ENCODE data around the gene NR5A2. TPM values are rescaled to one million over a fixed set of nuclear protein-coding genes. Genes with fewer than 3 reads are reported as not detected.

The NR5A2 gene
- total RNA-seq, 8 experiments from 2014 or later = 0.20 to 1.5 (median 0.96) TPM; not detected in 1

GRCh38 chr1:200082329-200082728, 54.8 kb downstream of the NR5A2 start:
- in situ Hi-C loops (cut with MboI; ENCODE audit: low pct_unique_long_range_greater_than_20kb in 2 of 9, low sequenced_read_pairs in 9 of 9, unreplicated experiment in 9 of 9) = no loop called here
- no peak overlapping the region for H3K27ac ChIP-seq
- WGBS, 10 experiments = 0 to 83% (median 52%) methylated on average over 1 to 2 of the region's 2 CpGs
- no peak for ATAC-seq (replicated peaks in 6 of 8)
- peaks cover 16 to 34% of the 10 kb centered on the region in 2 donors for H3K4me1 ChIP-seq (replicated peaks in 1 of 2)
- H3K4me3 ChIP-seq = no peak overlapping the region

GRCh38 chr1:200090252-200091159, 63.0 kb downstream of the NR5A2 start:
- WGBS, 10 experiments = 30 to 80% (median 71%) methylated on average over 1 to 5 of the region's 5 CpGs; no CpG with 5 or more reads in 1 of the 10 experiments
- in situ Hi-C loops (cut with MboI; ENCODE audit: low pct_unique_long_range_greater_than_20kb in 2 of 9, low sequenced_read_pairs in 9 of 9, unreplicated experiment in 9 of 9) = no loop called here
- peaks cover 15 to 20% of the 10 kb centered on the region in 2 donors for H3K4me1 ChIP-seq (replicated peaks in 1 of 2)
- peak overlapping the region in 1 of 2 donors; percentile 23 for H3K27ac ChIP-seq
- no peak overlapping the region for H3K4me3 ChIP-seq
- ATAC-seq (replicated peaks in 6 of 8) = peak in 4 of 8 experiments; percentile 17 to 84 (median 73)

- Histone ChIP-seq H3K4me3 (no peak overlapping the region), H3K27ac (no peak overlapping the region), H3K4me1 (replicated peaks in 1 of 2) (peaks cover 20 to 21% of the 10 kb centered on the region in 2 donors)
- 33 to 100% (median 89%) methylated on average over 1 to 2 of the region's 2 CpGs; no CpG with 5 or more reads in 3 of the 10 experiments for WGBS, 10 experiments
- in situ Hi-C loops (cut with MboI; ENCODE audit: low pct_unique_long_range_greater_than_20kb in 2 of 9, low sequenced_read_pairs in 9 of 9, unreplicated experiment in 9 of 9) = no loop called here
- no peak for ATAC-seq (replicated peaks in 6 of 8)
Measured at GRCh38 chr1:200095057-200095577, 67.6 kb downstream of the NR5A2 start.

GRCh38 chr1:200096774-200097173, 69.3 kb downstream of the NR5A2 start:
- H3K4me1 ChIP-seq (replicated peaks in 1 of 2) = peaks cover 5 to 11% of the 10 kb centered on the region in 2 donors
- 42 to 100% (median 84%) methylated on average over 1 to 3 of the region's 3 CpGs; no CpG with 5 or more reads in 1 of the 10 experiments for WGBS, 10 experiments
- peak in 5 of 8 experiments; percentile 47 to 84 (median 65) for ATAC-seq (replicated peaks in 6 of 8)
- H3K4me3 ChIP-seq = no peak overlapping the region
- in situ Hi-C loops (cut with MboI; ENCODE audit: low pct_unique_long_range_greater_than_20kb in 2 of 9, low sequenced_read_pairs in 9 of 9, unreplicated experiment in 9 of 9) = no loop called here
- H3K27ac ChIP-seq = no peak overlapping the region

- Histone ChIP-seq H3K4me1 (replicated peaks in 1 of 2) (peaks cover 0 to 6% of the 10 kb centered on the region in 2 donors), H3K4me3 (no peak overlapping the region), H3K27ac (no peak overlapping the region)
- 0 to 93% (median 74%) methylated on average over 1 to 3 of the region's 3 CpGs; no CpG with 5 or more reads in 2 of the 10 experiments for WGBS, 10 experiments
- in situ Hi-C loops (cut with MboI; ENCODE audit: low pct_unique_long_range_greater_than_20kb in 2 of 9, low sequenced_read_pairs in 9 of 9, unreplicated experiment in 9 of 9) = no loop called here
- no peak for ATAC-seq (replicated peaks in 6 of 8)
Measured at GRCh38 chr1:200099040-200099439, 71.5 kb downstream of the NR5A2 start.

GRCh38 chr1:200103966-200104583, 76.6 kb downstream of the NR5A2 start:
- peaks cover 5 to 10% of the 10 kb centered on the region in 2 donors for H3K4me1 ChIP-seq (replicated peaks in 1 of 2)
- no peak overlapping the region for H3K27ac ChIP-seq
- no peak for ATAC-seq (replicated peaks in 6 of 8)
- in situ Hi-C loops (cut with MboI; ENCODE audit: low pct_unique_long_range_greater_than_20kb in 2 of 9, low sequenced_read_pairs in 9 of 9, unreplicated experiment in 9 of 9) = no loop called here
- H3K4me3 ChIP-seq = no peak overlapping the region
- 0 to 100% (median 70%) methylated on average over 1 of the region's 1 CpG; no CpG with 5 or more reads in 4 of the 10 experiments for WGBS, 10 experiments

GRCh38 chr1:200107004-200107470, 79.5 kb downstream of the NR5A2 start:
- 33 to 73% (median 58%) methylated on average over 3 to 8 of the region's 8 CpGs for WGBS, 10 experiments
- peak in 1 of 8 experiments; percentile 54 for ATAC-seq (replicated peaks in 6 of 8)
- Histone ChIP-seq H3K4me3 (no peak overlapping the region), H3K27ac (no peak overlapping the region), H3K4me1 (replicated peaks in 1 of 2) (peaks cover 5 to 10% of the 10 kb centered on the region in 2 donors)
- in situ Hi-C loops (cut with MboI; ENCODE audit: low pct_unique_long_range_greater_than_20kb in 2 of 9, low sequenced_read_pairs in 9 of 9, unreplicated experiment in 9 of 9) = no loop called here

GRCh38 chr1:200108659-200109058, 81.1 kb downstream of the NR5A2 start:
- no peak overlapping the region for H3K27ac ChIP-seq

GRCh38 chr1:200112290-200112689, 84.8 kb downstream of the NR5A2 start:
- WGBS, 10 experiments = 17 to 100% (median 86%) methylated on average over 1 to 3 of the region's 3 CpGs
- H3K4me3 ChIP-seq = no peak overlapping the region
- in situ Hi-C loops (cut with MboI; ENCODE audit: low pct_unique_long_range_greater_than_20kb in 2 of 9, low sequenced_read_pairs in 9 of 9, unreplicated experiment in 9 of 9) = no loop called here
- peaks cover 4 to 6% of the 10 kb centered on the region in 2 donors for H3K4me1 ChIP-seq (replicated peaks in 1 of 2)
- ATAC-seq (replicated peaks in 6 of 8) = no peak
- H3K27ac ChIP-seq = no peak overlapping the region

More at GRCh38 chr1:200108659-200109058, 81.1 kb downstream of the NR5A2 start:
- in situ Hi-C loops (cut with MboI; ENCODE audit: low pct_unique_long_range_greater_than_20kb in 2 of 9, low sequenced_read_pairs in 9 of 9, unreplicated experiment in 9 of 9) = no loop called here
- H3K4me1 ChIP-seq (replicated peaks in 1 of 2) = peaks cover 5 to 10% of the 10 kb centered on the region in 2 donors
- WGBS, 10 experiments = 0 to 42% (median 11%) methylated on average over 1 of the region's 1 CpG; no CpG with 5 or more reads in 3 of the 10 experiments
- ATAC-seq (replicated peaks in 6 of 8) = no peak
- no peak overlapping the region for H3K4me3 ChIP-seq

GRCh38 chr1:200115532-200115931, 88.0 kb downstream of the NR5A2 start:
- in situ Hi-C loops (cut with MboI; ENCODE audit: low pct_unique_long_range_greater_than_20kb in 2 of 9, low sequenced_read_pairs in 9 of 9, unreplicated experiment in 9 of 9) = no loop called here
- no peak for ATAC-seq (replicated peaks in 6 of 8)
- H3K27ac ChIP-seq = no peak overlapping the region
- no peak overlapping the region for H3K4me3 ChIP-seq
- WGBS, 10 experiments = 89 to 100% (median 100%) methylated on average over 1 of the region's 1 CpG; no CpG with 5 or more reads in 4 of the 10 experiments
- H3K4me1 ChIP-seq (replicated peaks in 1 of 2) = peaks cover 14 to 19% of the 10 kb centered on the region in 2 donors

GRCh38 chr1:200116324-200116723, 88.8 kb downstream of the NR5A2 start:
- WGBS, 10 experiments = 0 to 100% (median 88%) methylated on average over 1 of the region's 1 CpG; no CpG with 5 or more reads in 2 of the 10 experiments
- in situ Hi-C loops (cut with MboI; ENCODE audit: low pct_unique_long_range_greater_than_20kb in 2 of 9, low sequenced_read_pairs in 9 of 9, unreplicated experiment in 9 of 9) = no loop called here
- H3K4me3 ChIP-seq = no peak overlapping the region
- no peak for ATAC-seq (replicated peaks in 6 of 8)
- peaks cover 14 to 19% of the 10 kb centered on the region in 2 donors for H3K4me1 ChIP-seq (replicated peaks in 1 of 2)
- no peak overlapping the region for H3K27ac ChIP-seq

- ATAC-seq (replicated peaks in 6 of 8) = peak in 6 of 8 experiments; percentile 23 to 97 (median 87)
- WGBS, 10 experiments = 62 to 100% (median 96%) methylated on average over 1 to 3 of the region's 3 CpGs; no CpG with 5 or more reads in 4 of the 10 experiments
- H3K27ac ChIP-seq = no peak overlapping the region
- in situ Hi-C loops (cut with MboI; ENCODE audit: low pct_unique_long_range_greater_than_20kb in 2 of 9, low sequenced_read_pairs in 9 of 9, unreplicated experiment in 9 of 9) = no loop called here
- no peak overlapping the region for H3K4me3 ChIP-seq
- H3K4me1 ChIP-seq (replicated peaks in 1 of 2) = peaks cover 14 to 19% of the 10 kb centered on the region in 2 donors
Measured at GRCh38 chr1:200118779-200119505, 91.4 kb downstream of the NR5A2 start.
